Measurements from ENCODE around the gene COL16A1.

DNA sequence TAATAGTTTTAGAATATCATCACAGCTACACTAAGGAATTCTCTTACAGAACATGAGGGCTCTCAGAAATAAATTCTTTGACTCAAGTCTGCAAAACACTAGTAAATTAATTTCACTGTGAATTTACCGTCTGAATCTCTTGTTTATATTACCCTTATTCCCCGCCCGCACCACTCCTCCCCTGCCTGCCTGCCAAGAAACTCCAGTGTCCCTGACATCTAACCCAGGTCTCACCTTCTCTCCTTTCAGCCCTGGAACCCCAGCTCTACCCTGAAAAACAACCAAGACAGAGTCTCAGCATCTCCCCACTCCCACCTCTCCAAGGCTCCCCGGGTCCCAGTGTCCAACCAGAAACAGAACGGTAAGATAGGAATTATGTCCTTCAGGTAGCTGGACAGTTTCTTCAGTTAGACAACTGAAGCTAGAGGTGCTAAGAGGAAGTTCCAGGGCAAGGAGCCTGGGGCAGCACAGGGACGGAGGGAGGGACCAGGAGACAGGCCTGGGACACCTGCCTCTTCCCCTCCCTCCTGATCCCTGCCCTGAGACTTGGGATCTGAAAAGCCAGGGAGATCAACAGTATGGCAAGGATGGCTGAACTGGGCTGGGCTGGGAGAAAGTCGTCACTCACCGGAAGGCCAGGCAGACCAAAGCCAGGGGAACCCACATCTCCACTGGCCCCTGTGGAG, 15.4 kb downstream of the COL16A1 start:
- TF ChIP-seq GATA3 (IDR thresholded peaks at IDR 0.05; ENCODE audit: low read depth, low read length), result no peak
- no peak for TF ChIP-seq GATA2 (IDR thresholded peaks at IDR 0.05; ENCODE audit: low read depth, low read length)

All from SH-SY5Y (cell line).